Fibroblast of lung (primary cell): ENCODE measurements around the gene PTP4A2. TPM values are rescaled to one million over a fixed set of nuclear protein-coding genes. Genes with fewer than 3 reads are reported as not detected.

Experiments
- DNase-seq, 2 donors: peaks; one replicate each; pipeline versions ENCODE4 v3.0.0 to v3.0.0-alpha.2; 2010; ENCODE audit warnings: low read depth in 2 of 2
- H2AFZ ChIP-seq: 2 replicates; pipeline ENCODE4 v1.5.1; 2012; ENCODE audit warnings: low read length, control low read depth, inconsistent platforms
- H3K27ac ChIP-seq: 2 replicates; pipeline ENCODE4 v1.5.1; 2011; ENCODE audit warnings: low read length, control low read depth; ENCODE audit not compliant: insufficient read depth
- H3K27me3 ChIP-seq: 2 replicates; pipeline ENCODE4 v1.5.1; 2011; ENCODE audit warnings: mild to moderate bottlenecking, low read length; ENCODE audit not compliant: control insufficient read depth, insufficient read depth
- H3K36me3 ChIP-seq: 2 replicates; pipeline ENCODE4 v1.5.1; 2011; ENCODE audit warnings: low read length; ENCODE audit not compliant: control insufficient read depth, insufficient read depth
- H3K4me1 ChIP-seq: 2 replicates; pipeline ENCODE4 v1.5.1; 2011; ENCODE audit warnings: low read length; ENCODE audit not compliant: control insufficient read depth, insufficient read depth; ENCODE audit errors: extremely low read depth
- H3K4me2 ChIP-seq: 2 replicates; pipeline ENCODE4 v1.5.1; 2011; ENCODE audit warnings: low read length, control low read depth; ENCODE audit not compliant: insufficient read depth; ENCODE audit errors: extremely low read depth
- H3K4me3 ChIP-seq, 4 experiments: fragments of 200-600 bp in 1 of 4; sonication (generic) in 1 of 4; replicated peaks in 1 of 4; 2 replicates each; pipeline ENCODE4 v1.5.1; 2011 to 2016; ENCODE audit warnings: low read length in 4 of 4, low read depth in 3 of 4, mild to moderate bottlenecking in 3 of 4, control low read depth in 2 of 4, inconsistent platforms in 1 of 4, mixed read lengths in 1 of 4; ENCODE audit not compliant: insufficient read depth in 1 of 4; ENCODE audit errors: control extremely low read depth in 1 of 4
- H3K79me2 ChIP-seq: 2 replicates; pipeline ENCODE4 v1.5.1; 2012; ENCODE audit warnings: mild to moderate bottlenecking, low read length, inconsistent platforms; ENCODE audit not compliant: control insufficient read depth, insufficient read depth
- H3K9ac ChIP-seq: 2 replicates; pipeline ENCODE4 v1.5.1; 2011; ENCODE audit warnings: mild to moderate bottlenecking, low read length, control low read depth; ENCODE audit not compliant: insufficient read depth
- H3K9me3 ChIP-seq: 2 replicates; pipeline ENCODE4 v1.5.1; 2012; ENCODE audit warnings: low read depth, low read length; ENCODE audit not compliant: control insufficient read depth, insufficient read depth
- H4K20me1 ChIP-seq: 2 replicates; pipeline ENCODE4 v1.5.1; 2011; ENCODE audit warnings: low read length; ENCODE audit not compliant: control insufficient read depth, insufficient read depth; ENCODE audit errors: extremely low read depth
- CTCF ChIP-seq, 2 donors: IDR thresholded peaks in 1 of 2; conservative IDR thresholded peaks in 1 of 2; 1 replicate in 1 of 2; 2 replicates in 1 of 2; pipeline ENCODE4 v1.5.1; 2011 to 2012; ENCODE audit warnings: low read length in 2 of 2, control low read depth in 1 of 2, inconsistent platforms in 1 of 2, low read depth in 1 of 2, mild to moderate bottlenecking in 1 of 2
- EZH2 ChIP-seq: IDR thresholded peaks from 2 replicates; pipeline ENCODE4 v1.5.1; 2012; ENCODE audit warnings: low read length, control low read depth, mild to moderate bottlenecking; ENCODE audit errors: missing control alignments
- polyA plus RNA-seq, 2 donors: library from polyadenylated mRNA; depleted of rRNA in 1 of 2; stranded (reverse) in 1 of 2; unstranded in 1 of 2; fragments of >200 nt; gene quantifications; 2 replicates each; pipeline ENCODE4 v1.2.1, GENCODE V29; 2011 to 2012; ENCODE audit warnings: missing spikeins in 1 of 2
- total RNA-seq: library from RNA; depleted of rRNA; stranded (reverse); fragments of >200 nt; gene quantifications from 2 replicates; pipeline ENCODE4 v1.2.1, GENCODE V29; 2014

The PTP4A2 gene
- total and polyA plus RNA-seq, 2 donors (not counting 1 experiment from before 2014, with no cell fraction given), result 366 to 429 TPM

DNA sequence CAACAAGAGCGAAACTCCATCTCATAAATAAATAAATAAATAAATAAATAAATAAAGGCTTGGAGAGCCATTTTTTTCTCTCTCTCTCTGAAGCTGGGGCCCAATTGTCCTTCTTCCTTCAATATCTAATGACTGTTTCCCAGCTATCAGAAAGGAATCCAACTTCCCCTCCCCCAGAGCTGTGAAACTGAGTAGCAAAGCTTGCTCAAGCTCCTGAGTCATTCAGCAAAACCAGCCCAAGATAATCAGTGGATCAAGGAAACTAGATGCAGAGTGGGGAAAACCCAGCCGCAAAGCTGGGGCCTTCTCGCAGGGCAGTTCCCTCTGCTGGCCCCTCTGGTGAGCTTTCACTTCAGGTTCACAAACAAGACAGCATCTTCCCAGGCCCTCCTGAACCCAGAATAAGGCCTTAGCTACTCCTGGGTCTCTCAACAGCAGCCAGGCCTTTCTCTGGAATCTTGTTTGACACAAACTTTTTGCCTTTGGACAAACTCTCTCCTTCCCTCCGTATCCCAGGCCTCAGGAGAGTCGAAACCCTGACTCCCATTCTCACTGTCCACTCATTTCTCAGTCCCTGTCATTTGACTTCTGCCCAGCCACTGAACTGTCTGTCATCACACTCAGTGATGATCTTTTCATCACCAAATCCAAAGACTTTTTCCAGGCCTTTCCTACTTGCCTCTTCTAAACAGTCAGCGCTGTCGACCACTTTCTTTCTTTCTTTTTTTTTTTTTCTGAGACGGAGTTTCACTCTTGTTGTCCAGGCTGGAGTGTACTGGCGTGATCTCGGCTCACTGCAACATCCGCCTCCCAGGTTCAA, 18.0 kb upstream of the PTP4A2 start:
- H3K79me2 ChIP-seq, result no peaks in the 10 kb centered on the region
- no peaks in the 10 kb centered on the region for H3K9me3 ChIP-seq
- no peaks in the 10 kb centered on the region for H3K36me3 ChIP-seq
- peaks cover 11% of the 10 kb centered on the region for H3K4me1 ChIP-seq
- peak overlapping the region; percentile 90 for H3K27ac ChIP-seq
- peak overlapping the region; percentile 37 for H3K9ac ChIP-seq
- H3K4me2 ChIP-seq, result peak overlapping the region; percentile 68
- H3K4me3 ChIP-seq, result peak overlapping the region in 1 of 4 experiments; percentile 22
- no peaks in the 10 kb centered on the region for H3K27me3 ChIP-seq
- H4K20me1 ChIP-seq, result no peaks in the 10 kb centered on the region
- TF ChIP-seq EZH2 (no peak), CTCF (conservative IDR thresholded peaks at IDR 0.05 in 1 of 2, IDR thresholded peaks at IDR 0.05 in 1 of 2; ENCODE audit: low read depth in 1 of 2, low read length in 2 of 2) (peak; percentile 51 to 55)
- DNase-seq, result peak; percentile 99 to 100
- peak overlapping the region; percentile 63 for H2AFZ ChIP-seq

- no peak for TF ChIP-seq EZH2
- no peak for TF ChIP-seq CTCF (conservative IDR thresholded peaks at IDR 0.05 in 1 of 2, IDR thresholded peaks at IDR 0.05 in 1 of 2; ENCODE audit: low read depth in 1 of 2, low read length in 2 of 2)
- peaks cover 11% of the 10 kb centered on the region for H3K4me1 ChIP-seq
- no peaks in the 10 kb centered on the region for H3K9me3 ChIP-seq
- peak overlapping the region; percentile 73 for H2AFZ ChIP-seq
- H4K20me1 ChIP-seq, result no peaks in the 10 kb centered on the region
- H3K4me3 ChIP-seq, result no peak overlapping the region
- peak overlapping the region; percentile 90 for H3K27ac ChIP-seq
- no peaks in the 10 kb centered on the region for H3K27me3 ChIP-seq
- DNase-seq, result peak; percentile 95 to 99
- no peaks in the 10 kb centered on the region for H3K79me2 ChIP-seq
- H3K36me3 ChIP-seq, result no peaks in the 10 kb centered on the region
- peak overlapping the region; percentile 3 for H3K4me2 ChIP-seq
- peak overlapping the region; percentile 61 for H3K9ac ChIP-seq
These were observed 16.6 kb upstream of the PTP4A2 start for GRCh38 chr1:31954607-31955283.

GRCh38 chr1:31952825-31953220, 14.7 kb upstream of the PTP4A2 start:
- Histone ChIP-seq H3K27ac (no peak overlapping the region), H3K9ac (no peak overlapping the region), H3K27me3 (no peaks in the 10 kb centered on the region), H3K79me2 (no peaks in the 10 kb centered on the region), H3K4me3 (no peak overlapping the region), H3K4me1 (peaks cover 11% of the 10 kb centered on the region), H4K20me1 (no peaks in the 10 kb centered on the region), H3K4me2 (no peak overlapping the region), H3K9me3 (no peaks in the 10 kb centered on the region), H2AFZ (no peak overlapping the region), H3K36me3 (no peaks in the 10 kb centered on the region)
- TF ChIP-seq EZH2 (no peak), CTCF (conservative IDR thresholded peaks at IDR 0.05 in 1 of 2, IDR thresholded peaks at IDR 0.05 in 1 of 2; ENCODE audit: low read depth in 1 of 2, low read length in 2 of 2) (no peak)
- DNase-seq, result no peak
